AG04449 (cell line): ENCODE data around the gene RBM19.

Experiments
- CTCF ChIA-PET: fragments of 350-600 bp; formaldehyde crosslinking; extraction: SDS; loops from one replicate; lab custom pipeline; 2021; ENCODE audit warnings: antibody characterized with exemption; lab: Yijun Ruan, JAX
- POLR2A ChIA-PET: fragments of 400-600, 350-600 bp; formaldehyde crosslinking; extraction: SDS; loops from one replicate; lab custom pipeline; 2020; ENCODE audit warnings: antibody characterized with exemption, inconsistent platforms; lab: Yijun Ruan, JAX
- DNase-seq: peaks from one replicate; pipeline ENCODE4 v3.0.0-alpha.2; 2010; ENCODE audit warnings: low read depth, low spot score
- H3K4me3 ChIP-seq: 2 replicates; pipeline ENCODE4 v1.5.1; 2011; ENCODE audit warnings: low read depth, mild to moderate bottlenecking, control low read depth, low read length
- CTCF ChIP-seq: IDR thresholded peaks from one replicate; pipeline ENCODE4 v1.5.1; 2011; ENCODE audit warnings: mild to moderate bottlenecking, moderate library complexity, low read length, control low read depth, inconsistent platforms; ENCODE audit not compliant: insufficient read depth; ENCODE audit errors: missing control alignments

The RBM19 gene

GRCh38 chr12:113820842-113821241 lies 145.3 kb downstream of the RBM19 start:
- no peak for DNase-seq
- H3K4me3 ChIP-seq = no peak overlapping the region
- no peak for TF ChIP-seq CTCF
- ChIA-PET POLR2A (no interaction called here), CTCF (no interaction called here)

- no peak for TF ChIP-seq CTCF
- DNase-seq = no peak
- ChIA-PET CTCF (interaction anchor here (0.9 kb wide), 1 partner anchor 47 kb away, joined by 3 read pairs; no protein-coding TSS in a partner anchor), POLR2A (no interaction called here)
- no peak overlapping the region for H3K4me3 ChIP-seq
These were observed 145.8 kb downstream of the RBM19 start for GRCh38 chr12:113820309-113820708.

- POLR2A ChIA-PET = no interaction called here
- no peak overlapping the region for H3K4me3 ChIP-seq
- no peak for TF ChIP-seq CTCF
- DNase-seq = no peak
- CTCF ChIA-PET = interaction anchor here (0.9 kb wide), 1 partner anchor 47 kb away, joined by 3 read pairs; no protein-coding TSS in a partner anchor
These were observed 146.6 kb downstream of the RBM19 start for GRCh38 chr12:113819495-113819894.

GRCh38 chr12:113818833-113819232 lies 147.3 kb downstream of the RBM19 start:
- ChIA-PET POLR2A (no interaction called here), CTCF (no interaction called here)
- no peak for DNase-seq
- TF ChIP-seq CTCF = peak; percentile 33
- H3K4me3 ChIP-seq = no peak overlapping the region

GRCh38 chr12:113818283-113818682 lies 147.8 kb downstream of the RBM19 start:
- POLR2A ChIA-PET = no interaction called here
- DNase-seq = no peak
- TF ChIP-seq CTCF = no peak
- H3K4me3 ChIP-seq = no peak overlapping the region
- CTCF ChIA-PET = no interaction called here

GRCh38 chr12:113816866-113817265 lies 149.3 kb downstream of the RBM19 start:
- ChIA-PET POLR2A (no interaction called here), CTCF (no interaction called here)
- no peak for TF ChIP-seq CTCF
- no peak overlapping the region for H3K4me3 ChIP-seq
- DNase-seq = no peak
